Measurements from ENCODE around the gene NTSR1.

- TF ChIP-seq CTCF (IDR thresholded peaks at IDR 0.05), result no peak
- no peak for TF ChIP-seq ZFX (IDR thresholded peaks at IDR 0.05; ENCODE audit: borderline replicate concordance)
Observed at GRCh38 chr20:62772103-62772611, 63.5 kb downstream of the NTSR1 start.
